NCI-H1092 (cell line): ENCODE measurements around the gene GABRG2.

ENCODE experiments used
- DNase-seq: peaks from one replicate; lab custom pipeline; 2025; lab: John Stamatoyannopoulos, UW

GABRG2 gene

DNA sequence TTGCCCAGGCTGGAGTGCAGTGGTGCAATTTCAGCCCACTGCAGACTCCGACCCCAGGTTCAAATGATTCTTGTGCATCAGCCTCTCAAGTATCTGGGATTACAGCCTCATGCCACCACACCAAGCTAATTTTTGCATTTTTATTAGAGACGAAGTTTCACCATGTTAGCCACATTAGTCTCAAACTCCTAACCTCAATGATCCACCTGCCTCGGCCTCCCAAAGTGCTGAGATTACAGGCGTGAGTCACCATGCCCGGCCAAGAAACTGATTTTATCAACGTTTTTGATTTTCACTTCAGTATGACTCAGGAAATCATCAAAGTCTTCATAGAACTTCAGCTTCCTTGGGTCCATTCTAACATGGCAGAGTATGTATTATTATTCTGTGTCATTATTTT, 125.4 kb downstream of the GABRG2 start:
- no peak for DNase-seq

DNA sequence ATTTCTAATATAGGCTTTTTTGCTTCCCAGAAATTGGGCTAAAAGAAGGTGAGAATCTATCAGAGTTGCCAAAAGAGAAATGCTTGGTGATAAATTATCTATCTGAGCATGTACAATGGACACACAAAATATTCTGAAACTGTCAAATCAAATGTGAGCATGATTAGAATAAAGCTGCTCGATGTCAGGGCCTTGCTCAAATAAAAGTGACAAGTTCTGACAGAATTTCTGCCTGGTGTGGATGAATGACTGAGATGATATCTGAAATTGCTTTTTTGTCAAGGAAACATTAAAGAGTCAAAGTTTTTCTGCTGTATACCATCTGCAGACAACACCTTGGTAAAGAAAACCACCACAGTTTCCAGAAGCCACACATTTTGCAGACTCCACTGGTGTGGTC, 128.8 kb downstream of the GABRG2 start:
- no peak for DNase-seq

DNA sequence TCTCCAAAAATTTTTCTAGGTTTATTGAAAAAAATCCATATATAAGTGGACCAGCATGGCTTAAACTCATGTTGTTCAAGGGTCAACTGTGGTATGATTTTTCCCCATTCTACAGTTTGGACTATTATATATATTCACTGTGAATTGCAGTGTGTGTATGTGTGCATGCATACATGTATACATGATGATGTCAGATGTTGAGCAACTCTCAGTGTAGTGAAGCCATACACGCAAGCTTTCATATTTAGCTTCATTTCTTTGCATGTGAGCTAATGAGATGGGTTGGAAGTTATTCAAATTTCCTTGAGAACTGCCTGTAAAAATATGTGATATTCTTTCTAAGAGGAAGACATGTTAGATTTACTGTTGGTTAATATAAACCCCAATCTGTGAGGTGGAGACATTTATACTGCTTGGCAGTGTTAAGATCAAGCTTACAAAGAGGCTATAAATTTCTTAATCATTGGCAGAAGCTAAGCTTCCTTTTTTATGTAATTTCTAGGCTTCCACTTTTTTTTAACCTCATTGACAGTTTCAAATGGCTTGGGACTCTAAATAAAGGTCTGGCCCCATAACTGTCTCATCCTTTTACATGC, 134.8 kb downstream of the GABRG2 start:
- no peak for DNase-seq
